Hematopoietic multipotent progenitor cell treated with erythropoietin and hydrocortisone succinate and interleukin-3 and kit ligand, for 6 days (in vitro differentiated cells): ENCODE measurements around the gene WFS1.

ENCODE experiments used
- DNase-seq: peaks from one replicate; pipeline ENCODE4 v3.0.0-alpha.2; 2015

Gene WFS1

GRCh38 chr4:6342530-6343293 lies 73.1 kb downstream of the WFS1 start:
- DNase-seq, result no peak

DNA sequence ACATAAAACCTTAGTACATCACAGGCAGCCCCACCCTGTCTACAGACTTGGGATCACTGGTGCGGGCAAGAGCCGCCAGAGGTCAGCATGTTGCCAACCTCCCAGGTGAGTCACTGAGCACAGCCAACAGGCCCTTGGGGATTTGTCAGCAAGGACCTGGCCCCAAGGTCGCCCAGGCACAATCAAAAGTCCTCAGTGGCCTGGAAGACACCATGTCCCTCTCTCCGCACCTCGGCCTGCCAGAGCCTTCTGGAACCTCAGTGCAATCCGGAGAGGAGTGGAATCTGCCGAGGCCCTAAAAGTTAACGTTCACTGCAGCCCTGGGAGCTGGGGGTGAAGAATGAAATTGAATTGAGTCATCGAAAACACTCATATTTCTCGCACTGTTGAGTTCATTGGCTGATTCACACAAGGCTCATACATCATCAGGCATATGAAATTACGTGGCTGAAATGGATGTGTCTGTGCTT lies 74.3 kb downstream of the WFS1 start:
- no peak for DNase-seq

DNA sequence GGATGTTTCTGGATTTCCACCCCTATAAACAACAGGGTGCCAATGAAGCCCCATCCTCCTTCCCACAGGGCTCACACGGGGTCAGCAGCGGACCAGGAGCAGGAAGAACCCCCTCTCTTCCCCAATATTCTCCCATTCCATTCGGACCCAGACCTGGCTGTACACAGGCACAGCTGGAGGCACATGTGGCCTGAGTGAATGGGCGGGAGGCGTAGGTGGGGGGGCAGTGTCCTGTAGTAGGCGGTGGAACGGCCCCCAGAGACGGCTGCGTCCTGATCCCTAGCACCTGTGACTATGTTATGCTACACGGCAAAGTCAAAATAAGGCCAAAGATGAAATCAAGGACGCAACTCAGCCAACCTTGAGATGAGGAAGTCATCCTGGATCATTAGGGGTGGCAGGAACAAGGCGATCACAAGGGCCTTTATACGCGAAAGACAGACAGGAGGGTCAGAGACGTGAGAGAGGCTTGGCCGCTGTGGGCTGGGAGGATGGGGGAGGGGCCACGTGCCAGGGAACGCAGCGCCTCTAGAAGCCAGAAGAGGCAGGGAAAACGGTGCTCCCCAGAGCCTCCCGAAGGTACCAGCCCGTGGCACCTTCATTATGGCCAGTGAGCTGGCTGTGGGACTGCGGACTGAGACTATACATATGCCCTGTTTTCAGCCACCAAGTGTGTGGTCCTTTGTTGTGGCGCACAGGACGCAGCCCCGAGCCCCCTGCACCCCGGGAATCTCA lies 75.6 kb downstream of the WFS1 start:
- DNase-seq, result no peak

- no peak for DNase-seq
Observed at GRCh38 chr4:6345866-6346265, 76.2 kb downstream of the WFS1 start.

DNA sequence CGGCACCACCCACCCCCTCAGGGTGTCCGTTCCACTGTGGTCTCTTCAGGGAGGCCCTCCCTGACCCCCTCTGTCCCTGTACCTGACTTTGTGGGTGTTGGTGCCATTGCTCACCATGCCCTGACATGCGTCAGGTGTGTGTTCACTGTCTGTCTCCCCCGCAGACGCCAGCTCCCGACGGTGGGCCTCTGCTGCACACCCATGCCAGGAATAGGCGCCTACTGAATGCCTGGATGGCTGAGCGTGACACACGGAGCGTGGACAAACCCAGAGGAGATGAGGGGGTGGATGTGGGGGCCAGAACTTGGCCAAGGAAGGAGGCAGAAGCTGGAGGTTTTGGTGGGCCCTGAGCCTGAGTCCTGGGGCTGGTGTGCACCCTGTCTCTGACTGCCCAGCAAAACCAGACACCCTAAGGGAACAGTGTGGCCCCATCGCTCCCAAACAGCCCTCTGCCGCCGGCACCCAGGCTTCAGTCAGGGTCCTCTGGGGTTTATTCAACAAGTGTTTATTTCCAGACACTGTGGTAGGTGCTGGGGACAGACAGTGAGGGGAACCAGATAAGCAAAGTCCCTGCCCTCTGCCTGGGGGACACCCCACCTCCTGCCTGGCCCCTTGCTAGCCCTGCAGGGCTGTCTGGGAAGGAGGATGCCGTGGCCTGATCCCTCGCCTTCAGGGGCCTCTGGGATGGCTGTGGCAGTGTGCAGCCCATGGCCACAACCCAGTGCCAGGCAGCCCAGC lies 76.9 kb downstream of the WFS1 start:
- no peak for DNase-seq

DNA sequence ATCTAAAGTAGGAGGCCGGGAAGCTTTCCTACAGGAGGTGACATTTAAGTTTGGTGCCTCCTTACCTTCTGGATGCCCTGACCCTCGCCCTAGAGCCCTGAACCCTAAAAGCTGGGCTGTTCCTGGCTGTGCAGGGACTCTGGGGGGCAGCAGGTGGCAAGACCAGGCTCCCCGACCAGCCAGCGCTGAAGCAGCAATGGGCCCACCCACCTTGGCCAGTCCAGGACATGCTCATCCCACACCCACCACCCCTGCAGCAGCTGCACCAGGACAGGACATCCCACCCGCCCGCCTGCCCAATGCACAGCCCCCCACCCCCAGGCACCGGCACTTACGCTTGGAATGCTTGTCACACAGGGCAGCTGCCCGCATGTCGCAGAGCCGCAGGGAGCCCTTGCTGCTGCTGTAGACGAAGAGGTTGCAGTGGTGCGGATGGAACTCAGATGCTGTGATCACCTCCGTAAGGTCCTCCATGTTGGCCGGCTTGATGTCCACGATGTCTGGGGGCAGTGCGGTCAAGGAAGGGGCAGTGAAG lies 77.9 kb downstream of the WFS1 start:
- DNase-seq, result no peak

DNA sequence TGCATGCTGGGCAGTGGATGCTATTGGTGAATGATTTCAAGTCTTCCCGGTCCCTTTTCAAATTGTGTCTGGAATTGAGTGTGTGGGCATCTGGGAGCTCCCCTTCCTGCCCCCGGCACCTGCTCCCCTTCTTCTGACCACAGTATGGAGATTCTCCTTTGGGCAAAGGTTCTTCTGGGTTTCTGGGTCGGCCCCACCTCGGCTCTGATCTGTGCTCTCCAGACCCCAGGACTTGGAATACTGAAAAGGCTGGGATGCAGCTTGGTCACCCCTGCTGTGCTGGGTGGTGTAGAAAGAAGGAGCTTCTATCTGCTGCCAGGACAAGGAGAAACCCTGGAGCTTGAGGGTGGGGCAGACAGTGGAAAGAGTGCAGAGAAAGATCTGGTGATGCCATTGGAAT lies 78.8 kb downstream of the WFS1 start:
- DNase-seq, result no peak

GRCh38 chr4:6349896-6350603 lies 80.4 kb downstream of the WFS1 start:
- no peak for DNase-seq

DNA sequence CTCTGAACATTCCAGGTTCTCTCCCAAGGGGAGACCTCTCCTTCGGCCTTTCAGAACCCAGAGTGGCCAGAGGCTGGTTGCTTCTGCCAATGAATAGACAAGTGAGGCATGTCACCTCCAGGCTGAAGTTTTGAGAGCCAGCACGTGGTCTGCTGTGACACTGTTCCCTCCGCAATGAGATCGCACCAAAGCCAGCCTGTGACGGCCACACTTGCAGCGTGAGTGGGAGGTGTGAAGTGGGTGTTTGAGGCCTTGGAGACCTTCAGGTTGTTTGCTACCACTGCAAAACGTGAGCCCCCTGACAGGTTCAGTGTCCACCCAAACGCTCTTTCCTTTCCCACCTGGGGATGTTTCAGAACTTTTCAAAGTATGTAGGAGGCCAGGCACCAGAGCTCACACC lies 81.0 kb downstream of the WFS1 start:
- DNase-seq, result no peak

GRCh38 chr4:6351246-6352000 lies 81.8 kb downstream of the WFS1 start:
- no peak for DNase-seq

- DNase-seq, result no peak
Observed at GRCh38 chr4:6352031-6352692, 82.5 kb downstream of the WFS1 start.
